Kidney (tissue), 14 donors: ENCODE data around the gene ZMYM3. TPM values are rescaled to one million over a fixed set of nuclear protein-coding genes. Genes with fewer than 3 reads are reported as not detected.
"Not testable (repeated sequence)": the region's sequence is repeated elsewhere in the genome, so short reads cannot be mapped to it uniquely, and the experiment has no call there.

Experiments used
- DNase-seq, 5 donors: peaks; one replicate each; pipeline ENCODE4 v3.0.0-alpha.2; 2013 to 2020
- FAIRE-seq: peaks from 2 replicates; lab custom pipeline; 2012; peaks lifted over from hg19 to GRCh38; lab: Jason Lieb, UNC
- H3K27ac ChIP-seq, 2 donors: one replicate each; pipeline ENCODE4 v1.7.0; 2013; ENCODE audit warnings: low read depth in 2 of 2, low read length in 2 of 2, inconsistent platforms in 1 of 2
- H3K27me3 ChIP-seq: one replicate; pipeline ENCODE4 v1.7.1; 2013; ENCODE audit warnings: low read length, inconsistent platforms; ENCODE audit not compliant: control insufficient read depth, insufficient read depth
- H3K36me3 ChIP-seq, 3 donors: one replicate each; pipeline versions ENCODE4 v1.7.0 to v1.7.1; 2013; ENCODE audit warnings: low read length in 3 of 3, control low read depth in 1 of 3, inconsistent platforms in 1 of 3; ENCODE audit not compliant: insufficient read depth in 3 of 3, control insufficient read depth in 2 of 3
- H3K4me1 ChIP-seq, 3 donors: one replicate each; pipeline versions ENCODE4 v1.7.0 to v1.7.1; 2013; ENCODE audit warnings: low read length in 3 of 3, inconsistent platforms in 1 of 3, low read depth in 1 of 3; ENCODE audit not compliant: control insufficient read depth in 2 of 3, insufficient read depth in 2 of 3
- H3K4me3 ChIP-seq, 3 donors: one replicate each; pipeline versions ENCODE4 v1.7.0 to v1.8.1; 2013; ENCODE audit warnings: low read length in 3 of 3, control low read depth in 1 of 3, inconsistent platforms in 1 of 3
- H3K9ac ChIP-seq, 3 donors: one replicate each; pipeline versions ENCODE4 v1.7.0 to v1.7.1; 2013; ENCODE audit warnings: low read length in 3 of 3, control low read depth in 1 of 3, inconsistent platforms in 1 of 3
- H3K9me3 ChIP-seq, 3 donors: one replicate each; pipeline versions ENCODE4 v1.7.0 to v1.7.1; 2013; ENCODE audit warnings: low read length in 3 of 3, control low read depth in 1 of 3, inconsistent platforms in 1 of 3; ENCODE audit not compliant: control insufficient read depth in 2 of 3, insufficient read depth in 1 of 3
- CTCF ChIP-seq: IDR thresholded peaks from 3 replicates; pipeline ENCODE4 v1.5.1; 2012; ENCODE audit warnings: mild to moderate bottlenecking, moderate library complexity, borderline replicate concordance; ENCODE audit not compliant: insufficient read depth; ENCODE audit errors: extremely low read depth
- intact Hi-C: fragments of 100-400 bp; cut with DNase I; formaldehyde crosslinking; loops from one replicate; pipeline ENCODE4 v1.11.1; 2022
- polyA plus RNA-seq: library from polyadenylated mRNA; stranded (reverse); fragments of 350-450 nt; fragmentation: Illumina TruSeq; extraction: RNeasy Lipid Tissue Mini Kit (QIAGEN cat#74804); gene quantifications from one replicate; pipeline ENCODE4 v1.2.3, GENCODE V29; 2014; ENCODE audit warnings: low read depth, low replicate concordance; ENCODE audit not compliant: insufficient read depth
- total RNA-seq: library from RNA; stranded (reverse); fragmentation: NEBNext Ultra II Directional; extraction: Animal tissue kit (Norgen Biotek cat#: 25700); gene quantifications from one replicate; pipeline ENCODE4 v1.2.1, GENCODE V29; 2021
- donor health status: control.
- donor health status: control.
- donor health status: control.
- donor health status: control.
- donor health status: control.
- donor health status: DM: yes; HTN: yes; CAD: no.
- donor health status: Normal renal cell carcinoma (clear cell type).

ZMYM3 gene
- total and polyA plus RNA-seq, 2 donors from 2014 or later = 9.7 to 26.7 TPM

GRCh38 chrX:71269801-71270395 is 16.0 kb upstream of the ZMYM3 start:
- Histone ChIP-seq H3K4me1 (no peaks in the 10 kb centered on the region), H3K36me3 (no peaks in the 10 kb centered on the region), H3K27me3 (no peaks in the 10 kb centered on the region), H3K4me3 (no peak overlapping the region), H3K9ac (no peak overlapping the region), H3K27ac (no peak overlapping the region), H3K9me3 (no peaks in the 10 kb centered on the region)
- intact Hi-C loops = no loop called here
- no peak for DNase-seq
- no peak for FAIRE-seq
- TF ChIP-seq CTCF = no peak

- H3K9me3 ChIP-seq, FAIRE-seq, H3K4me3 ChIP-seq, DNase-seq, intact Hi-C loops, H3K9ac ChIP-seq, H3K36me3 ChIP-seq, H3K27me3 ChIP-seq, H3K27ac ChIP-seq, H3K4me1 ChIP-seq: not testable (repeated sequence)
Measured at GRCh38 chrX:71268624-71269023, 14.7 kb upstream of the ZMYM3 start.

GRCh38 chrX:71256856-71257255 is 2.9 kb upstream of the ZMYM3 start:
- H3K9me3 ChIP-seq = no peaks in the 10 kb centered on the region
- H3K27me3 ChIP-seq = no peaks in the 10 kb centered on the region
- H3K4me3 ChIP-seq = no peak overlapping the region
- no peak overlapping the region for H3K9ac ChIP-seq
- no peak for TF ChIP-seq CTCF
- DNase-seq = no peak
- no peak for FAIRE-seq
- no peak overlapping the region for H3K27ac ChIP-seq
- H3K4me1 ChIP-seq = peaks cover 0 to 2% (median 0%) of the 10 kb centered on the region in 3 donors
- intact Hi-C loops = no loop called here
- H3K36me3 ChIP-seq = no peaks in the 10 kb centered on the region

- Histone ChIP-seq H3K4me1 (peaks cover 0 to 2% (median 0%) of the 10 kb centered on the region in 3 donors), H3K4me3 (no peak overlapping the region), H3K27me3 (no peaks in the 10 kb centered on the region), H3K9me3 (no peaks in the 10 kb centered on the region), H3K36me3 (no peaks in the 10 kb centered on the region), H3K9ac (no peak overlapping the region), H3K27ac (no peak overlapping the region)
- DNase-seq (no peak), FAIRE-seq (no peak)
- TF ChIP-seq CTCF = no peak
- intact Hi-C loops = no loop called here
Measured at GRCh38 chrX:71256051-71256450, 2.1 kb upstream of the ZMYM3 start.
